Esophagus mucosa (tissue), 1 donor: ENCODE data around the gene TRIO. TPM values are rescaled to one million over a fixed set of nuclear protein-coding genes. Genes with fewer than 3 reads are reported as not detected.
A peak's percentile ranks its signal among the peaks of the same experiment; 100 is the strongest.
"Not testable (repeated sequence)": the region's sequence is repeated elsewhere in the genome, so short reads cannot be mapped to it uniquely, and the experiment has no call there.

Source experiments
- ATAC-seq: fragments of 200-7000 bp; cut with Tn5 transposase; one replicate; pipeline ENCODE4 v1.9.1; 2020
- total RNA-seq: library from RNA; stranded (reverse); gene quantifications from one replicate; pipeline ENCODE4 v1.2.4, GENCODE V29; 2023
- donor health status: DM: yes; HTN: yes; CAD: no.

The TRIO gene
- total RNA-seq, 1 donor from 2014 or later, result 42.0 TPM

DNA sequence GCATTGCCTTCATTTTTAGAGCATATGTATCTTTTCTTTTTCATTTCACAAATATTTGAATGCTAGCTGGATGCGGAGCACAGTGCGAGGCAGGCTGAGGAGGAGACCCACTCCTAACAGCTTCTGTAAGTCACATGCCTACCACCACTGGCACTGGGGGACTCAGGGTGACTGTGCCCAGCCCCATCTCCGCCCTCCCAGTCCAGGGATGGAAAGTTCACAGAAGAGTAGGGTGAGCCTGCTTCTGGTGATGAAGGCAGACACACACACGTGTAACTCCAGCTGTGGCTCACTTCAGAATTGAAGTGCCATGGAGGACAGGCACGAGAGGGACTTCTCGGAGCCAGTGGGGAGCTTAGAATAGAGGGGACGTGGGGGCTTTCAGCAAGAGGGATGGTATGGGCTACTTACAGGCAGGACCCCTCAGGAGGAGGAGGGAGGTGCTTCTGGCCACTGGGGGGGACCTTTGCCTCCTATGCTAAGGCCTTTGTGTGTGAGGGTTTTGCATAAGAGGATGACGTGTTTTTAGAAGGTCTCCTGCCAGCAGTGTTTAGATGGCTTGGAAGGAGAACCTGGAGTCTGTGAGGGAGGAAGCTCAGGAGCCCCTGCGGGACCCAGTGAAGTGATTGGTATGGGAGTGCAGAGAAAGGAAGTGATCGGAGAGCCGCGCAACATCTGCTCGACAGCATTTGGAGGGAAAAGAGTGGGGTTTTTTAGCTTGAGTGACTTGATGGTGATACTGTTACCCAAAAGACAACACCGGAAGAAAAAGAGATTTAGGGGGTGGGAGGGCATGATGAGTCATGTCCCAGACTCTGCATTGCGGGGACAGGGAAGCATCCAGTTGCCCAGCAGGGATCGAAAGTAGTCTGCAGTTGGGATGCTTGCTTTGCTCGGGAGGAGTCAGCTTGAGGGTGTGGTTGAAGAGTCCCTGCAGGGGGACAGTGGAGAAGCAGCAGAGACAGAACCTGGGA, 274.9 kb downstream of the TRIO start:
- ATAC-seq, result no peak

- ATAC-seq, result no peak
Observed at GRCh38 chr5:14419686-14420085, 276.5 kb downstream of the TRIO start.

DNA sequence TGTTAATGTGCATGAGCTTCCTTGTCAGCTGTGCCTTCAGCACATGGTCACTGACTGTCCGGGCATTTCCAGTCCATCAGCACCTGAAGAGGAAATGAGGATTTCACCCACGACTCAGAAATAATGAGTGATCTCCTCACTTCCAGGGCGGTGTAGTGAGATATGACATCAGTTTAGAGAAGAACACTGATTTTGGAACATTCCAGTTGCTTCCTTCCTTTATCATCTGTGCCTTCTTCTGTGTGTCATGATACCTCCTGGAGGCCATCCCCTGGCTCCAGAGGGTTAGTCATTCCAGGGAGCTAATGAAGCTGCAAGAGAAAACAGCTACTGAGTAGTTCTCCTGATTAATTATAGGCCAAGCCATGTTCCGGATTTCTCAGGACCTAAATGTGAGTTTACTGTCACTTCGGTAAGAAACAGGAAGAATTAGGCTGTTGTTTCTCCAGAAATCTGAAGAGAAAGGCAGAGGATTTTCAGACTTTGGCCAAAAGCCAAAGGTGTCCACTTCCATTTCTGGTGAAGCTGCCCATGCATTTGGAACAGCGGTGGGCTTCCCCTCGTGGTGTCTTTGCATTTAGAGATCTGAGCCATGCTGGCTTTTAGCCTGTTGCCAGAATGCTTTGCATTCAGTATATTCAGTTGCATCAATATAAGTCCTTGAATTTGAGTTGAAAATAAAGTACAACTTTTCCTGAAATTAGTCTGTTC, 277.1 kb downstream of the TRIO start:
- ATAC-seq, result no peak

DNA sequence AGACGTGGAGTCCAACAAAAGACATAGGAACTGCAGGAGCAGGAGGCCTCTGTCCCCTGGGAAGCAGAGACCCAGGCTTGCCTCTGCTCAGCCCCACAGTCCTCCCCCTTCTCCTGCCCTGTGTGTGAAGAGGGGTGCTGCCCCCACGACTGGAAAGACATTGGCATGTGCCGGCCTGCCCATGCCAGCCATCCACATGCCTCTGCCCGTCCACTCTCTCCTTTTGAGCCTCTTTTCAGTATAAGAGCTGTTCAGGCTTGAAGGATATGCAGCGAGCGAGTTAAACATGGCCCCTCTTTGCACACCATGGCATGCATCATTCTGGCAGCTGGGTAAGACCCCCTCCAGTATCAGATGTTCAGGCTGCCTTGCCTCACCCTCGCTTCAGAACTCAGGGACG, 278.7 kb downstream of the TRIO start:
- ATAC-seq, result no peak

GRCh38 chr5:14424011-14424685, 281.0 kb downstream of the TRIO start:
- ATAC-seq, result no peak

- no peak for ATAC-seq
Observed at GRCh38 chr5:14425559-14425958, 282.4 kb downstream of the TRIO start.

GRCh38 chr5:14426521-14426920, 283.4 kb downstream of the TRIO start:
- no peak for ATAC-seq

GRCh38 chr5:14428302-14429081, 285.4 kb downstream of the TRIO start:
- ATAC-seq, result no peak

DNA sequence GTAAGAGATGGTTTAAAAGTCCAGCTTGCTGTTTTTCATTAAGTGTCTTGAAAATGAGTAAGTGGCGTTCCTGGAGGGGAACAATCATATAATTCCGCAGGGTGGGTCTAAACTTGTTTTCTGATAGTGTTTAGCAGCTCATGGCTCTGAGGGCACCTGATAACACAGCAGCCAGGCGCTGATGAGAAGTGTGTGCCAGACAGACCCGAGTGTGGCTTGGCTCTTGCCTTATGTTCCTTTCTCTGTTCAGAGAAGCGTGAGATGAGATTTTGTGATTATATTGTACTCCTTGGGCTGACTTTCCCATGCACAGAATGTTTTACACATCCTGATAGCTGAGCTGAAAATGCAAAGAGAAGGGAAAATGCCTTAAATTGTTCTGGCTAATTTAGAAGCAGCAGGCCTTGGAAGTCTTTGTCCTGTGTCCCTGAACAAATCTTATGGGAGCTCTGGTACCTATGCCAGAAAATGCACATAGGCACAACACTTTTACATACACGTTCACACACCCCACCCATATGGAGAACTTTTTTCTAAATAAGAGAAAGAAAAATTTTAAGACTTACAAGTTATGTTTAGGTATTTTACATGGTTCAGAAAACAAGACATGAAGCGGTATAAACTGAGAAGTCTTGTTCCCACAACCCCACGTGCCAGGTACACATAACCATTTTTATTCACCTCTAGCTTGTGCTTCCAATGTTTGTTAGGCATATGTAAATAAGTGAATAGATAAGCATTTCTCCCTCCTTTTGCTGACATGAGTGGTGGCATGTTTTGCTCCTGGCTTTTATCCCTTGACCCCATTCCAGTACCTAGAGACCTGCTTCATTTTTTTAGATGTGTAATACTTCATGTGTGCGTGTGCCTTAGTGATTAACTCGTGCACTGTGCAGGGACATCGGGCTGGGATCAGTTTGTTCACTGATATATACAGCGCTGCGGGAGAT, 286.2 kb downstream of the TRIO start:
- no peak for ATAC-seq

DNA sequence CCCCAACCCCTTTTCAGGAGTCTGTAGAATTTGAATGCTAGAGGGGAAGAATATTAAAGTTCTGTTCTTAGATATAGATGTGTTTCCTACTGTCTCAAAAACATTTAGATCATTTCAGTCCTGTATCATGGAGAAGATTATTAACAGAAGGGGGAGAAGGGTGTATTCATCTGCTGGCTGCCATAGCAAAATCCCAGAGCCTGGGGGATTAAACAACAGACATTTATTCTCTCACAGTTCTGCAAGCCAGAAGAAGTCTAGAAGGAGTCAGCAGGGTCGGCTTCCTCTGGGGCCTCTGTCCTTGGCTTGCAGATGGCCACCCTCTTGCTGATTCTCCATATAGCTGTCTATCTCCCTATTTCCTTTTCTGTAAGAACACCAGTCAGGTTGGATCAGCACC, 288.4 kb downstream of the TRIO start:
- ATAC-seq, result no peak

DNA sequence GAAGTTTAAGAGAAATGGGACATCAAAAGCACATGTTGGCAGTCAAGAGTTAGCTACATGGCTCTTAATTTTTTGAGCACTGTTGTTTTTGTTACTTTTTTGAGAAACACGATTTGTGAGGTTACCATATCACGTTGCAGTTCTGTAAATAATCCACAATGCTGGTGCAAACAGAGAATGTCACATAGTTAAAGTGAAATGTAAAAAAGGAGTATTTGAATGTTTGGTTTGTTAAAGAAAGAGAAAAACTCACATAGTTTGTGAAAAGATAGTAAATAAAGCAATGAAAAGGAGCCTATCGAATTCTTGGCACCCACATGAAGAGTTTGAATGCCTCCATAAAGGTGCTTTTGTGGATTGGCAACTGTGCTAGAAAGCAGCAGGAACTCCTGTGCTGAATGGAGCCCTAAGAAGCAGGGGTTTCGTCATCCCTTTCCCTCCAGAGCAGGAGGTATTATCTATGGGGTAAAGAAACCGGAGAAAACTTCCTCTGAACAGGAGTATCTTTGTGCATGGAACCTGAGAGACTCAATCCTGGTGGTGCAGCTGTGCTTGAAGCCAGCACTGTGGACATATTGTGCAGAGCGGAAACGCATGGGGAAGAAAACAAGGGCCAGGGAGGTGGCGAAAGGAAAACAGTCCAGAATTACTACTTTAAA, 289.9 kb downstream of the TRIO start:
- ATAC-seq, result no peak

DNA sequence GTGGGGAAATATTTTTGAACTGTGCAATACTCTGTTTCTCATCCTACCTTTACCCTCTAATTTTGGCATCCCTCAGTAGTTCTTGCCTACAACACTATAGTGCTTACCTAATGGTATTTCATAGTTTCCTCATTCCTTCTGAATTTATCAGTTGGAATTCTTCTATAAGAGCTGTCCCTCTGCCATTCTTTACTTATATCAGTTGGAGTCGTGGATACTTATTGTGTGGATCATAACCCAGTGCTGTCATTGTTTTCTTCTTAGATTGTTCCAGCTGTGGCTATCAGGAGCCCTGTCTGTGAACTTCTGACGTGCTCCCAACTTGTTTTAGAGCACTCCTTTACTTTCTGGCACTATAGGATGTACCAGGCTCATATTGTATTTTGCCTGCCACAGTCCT, 292.3 kb downstream of the TRIO start:
- no peak for ATAC-seq

- ATAC-seq, result not testable (repeated sequence)
Observed at GRCh38 chr5:14436122-14436521, 293.0 kb downstream of the TRIO start.

DNA sequence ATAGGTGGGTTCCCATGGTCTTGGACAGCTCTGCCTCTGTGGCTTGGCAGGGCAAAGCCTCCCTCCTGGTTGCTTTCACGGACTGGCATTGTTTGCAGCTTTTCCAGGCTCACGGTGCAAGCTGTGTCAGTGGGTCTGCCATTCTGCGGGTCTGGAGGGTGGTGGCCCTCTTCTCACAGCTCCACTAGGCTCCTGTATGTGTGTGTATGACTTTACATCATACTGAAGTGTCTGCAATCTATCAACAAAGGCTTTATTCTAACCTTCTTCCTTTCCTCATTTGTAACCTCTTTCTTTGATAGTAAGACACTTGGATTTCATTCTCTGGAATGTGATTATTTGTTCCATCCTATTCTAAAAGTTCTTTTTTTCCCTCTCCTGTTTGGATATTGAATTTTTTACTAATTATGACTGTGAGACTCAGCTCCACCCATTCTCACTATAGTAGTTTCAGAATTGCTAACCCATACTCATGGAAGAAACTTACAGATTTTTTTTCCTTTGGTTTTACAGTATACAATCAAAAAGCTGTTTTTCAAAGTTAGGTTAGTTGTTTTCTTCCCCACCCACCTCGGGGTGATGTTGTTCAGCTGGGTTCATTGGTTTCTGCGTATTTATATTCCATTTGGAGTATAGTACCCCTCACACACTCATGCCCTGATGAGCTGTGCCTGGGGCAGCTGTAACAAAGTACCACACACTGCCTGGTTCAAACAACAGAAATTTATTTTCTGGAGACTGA, 293.8 kb downstream of the TRIO start:
- no peak for ATAC-seq

- no peak for ATAC-seq
Observed at GRCh38 chr5:14438195-14438606, 295.1 kb downstream of the TRIO start.

- ATAC-seq, result no peak
Observed at GRCh38 chr5:14439087-14439871, 296.1 kb downstream of the TRIO start.

- ATAC-seq, result no peak
Observed at GRCh38 chr5:14440223-14440581, 297.1 kb downstream of the TRIO start.

DNA sequence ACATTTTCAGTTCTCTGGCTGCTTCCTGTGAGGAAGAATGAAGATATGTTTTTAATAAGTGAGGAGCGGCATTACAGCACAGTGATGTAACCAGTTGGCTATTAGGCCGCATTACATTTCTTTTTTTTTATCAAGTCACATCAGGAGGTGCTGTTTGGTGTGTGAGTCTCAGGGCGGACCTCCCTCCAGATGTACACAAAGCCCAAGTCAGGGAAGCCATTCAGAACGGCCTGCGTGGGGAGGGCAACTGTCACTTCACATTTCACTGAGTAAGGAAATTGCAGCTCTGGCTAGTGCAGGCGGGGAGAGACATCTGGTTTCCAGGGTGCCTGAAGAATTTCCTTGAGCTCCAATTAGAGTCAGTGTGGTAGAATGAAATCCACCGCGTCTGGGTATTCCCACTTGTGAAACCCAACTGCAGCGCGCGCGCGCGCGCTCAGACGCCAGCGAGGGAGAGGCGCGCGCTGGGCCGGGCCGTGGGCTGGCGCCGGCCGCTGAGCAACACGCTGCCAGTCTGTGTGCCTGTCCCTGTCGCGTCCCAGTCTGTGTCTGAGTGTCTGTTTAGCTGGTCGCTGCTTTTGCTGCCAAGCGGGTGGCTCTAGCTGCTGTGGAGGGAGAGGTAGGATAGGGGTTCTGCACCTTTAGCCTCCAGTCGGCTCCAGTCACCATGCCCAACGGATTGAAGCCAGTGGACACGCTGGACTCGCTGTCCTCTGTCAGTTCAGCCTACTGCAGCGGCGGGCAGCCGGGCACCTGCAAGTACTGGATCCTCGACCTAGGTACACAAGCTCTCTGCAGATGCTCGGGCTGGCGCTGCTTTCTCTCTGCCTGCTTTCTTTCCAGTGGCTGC, 297.7 kb downstream of the TRIO start:
- ATAC-seq, result peak; percentile 20
